Astrocyte (in vitro differentiated cells and primary cell): ENCODE measurements around the gene PTPRQ.

Source experiments
- EZH2 ChIP-seq: IDR thresholded peaks from 2 replicates; pipeline ENCODE4 v1.6.1; 2012; ENCODE audit warnings: mild to moderate bottlenecking, low read length, inconsistent platforms; ENCODE audit not compliant: insufficient read depth
- TF ChIP-seq, protein P1 (sequence below): IDR thresholded peaks from 2 replicates; pipeline ENCODE4 v1.5.1; 2011; ENCODE audit warnings: low read depth, mild to moderate bottlenecking, inconsistent platforms, low read length, moderate library complexity; ENCODE audit not compliant: insufficient read depth

DNA sequence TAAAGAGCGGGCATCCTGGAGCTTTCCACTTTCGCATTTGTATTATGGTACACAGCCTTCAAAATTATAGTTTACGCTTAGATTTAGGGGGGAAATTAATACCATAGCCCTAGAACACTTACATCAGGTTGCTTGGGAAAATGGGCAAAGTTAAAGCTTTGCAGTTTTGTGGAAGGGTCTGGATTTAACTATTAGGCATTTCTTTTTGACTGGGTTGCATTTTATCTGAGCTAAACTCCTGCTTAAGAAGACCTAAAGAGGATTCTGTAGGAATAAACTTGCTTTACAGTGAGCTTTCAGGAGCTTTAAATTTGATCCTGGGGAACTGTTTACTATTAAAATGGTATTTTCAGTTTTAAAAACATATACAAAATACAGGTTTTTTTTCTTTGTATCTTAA, 42.8 kb upstream of the PTPRQ start:
- TF ChIP-seq EZH2, result no peak
- TF ChIP-seq, protein P1, sequence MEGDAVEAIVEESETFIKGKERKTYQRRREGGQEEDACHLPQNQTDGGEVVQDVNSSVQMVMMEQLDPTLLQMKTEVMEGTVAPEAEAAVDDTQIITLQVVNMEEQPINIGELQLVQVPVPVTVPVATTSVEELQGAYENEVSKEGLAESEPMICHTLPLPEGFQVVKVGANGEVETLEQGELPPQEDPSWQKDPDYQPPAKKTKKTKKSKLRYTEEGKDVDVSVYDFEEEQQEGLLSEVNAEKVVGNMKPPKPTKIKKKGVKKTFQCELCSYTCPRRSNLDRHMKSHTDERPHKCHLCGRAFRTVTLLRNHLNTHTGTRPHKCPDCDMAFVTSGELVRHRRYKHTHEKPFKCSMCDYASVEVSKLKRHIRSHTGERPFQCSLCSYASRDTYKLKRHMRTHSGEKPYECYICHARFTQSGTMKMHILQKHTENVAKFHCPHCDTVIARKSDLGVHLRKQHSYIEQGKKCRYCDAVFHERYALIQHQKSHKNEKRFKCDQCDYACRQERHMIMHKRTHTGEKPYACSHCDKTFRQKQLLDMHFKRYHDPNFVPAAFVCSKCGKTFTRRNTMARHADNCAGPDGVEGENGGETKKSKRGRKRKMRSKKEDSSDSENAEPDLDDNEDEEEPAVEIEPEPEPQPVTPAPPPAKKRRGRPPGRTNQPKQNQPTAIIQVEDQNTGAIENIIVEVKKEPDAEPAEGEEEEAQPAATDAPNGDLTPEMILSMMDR, result no peak
